Small intestine (tissue), 7 donors: Measurements from ENCODE around the gene FOXD1. TPM values are rescaled to one million over a fixed set of nuclear protein-coding genes. Genes with fewer than 3 reads are reported as not detected.

Experiments
- DNase-seq, 2 donors: peaks; one replicate each; pipeline versions ENCODE4 v3.0.0 to v3.0.0-alpha.2; 2013
- FAIRE-seq: peaks from 2 replicates; lab custom pipeline; 2012; peaks lifted over from hg19 to GRCh38; lab: Jason Lieb, UNC
- H3K27ac ChIP-seq, 3 donors: one replicate each; pipeline ENCODE4 v1.5.1; 2013; ENCODE audit warnings: low read length in 2 of 3, mild to moderate bottlenecking in 2 of 3, control low read depth in 1 of 3, inconsistent platforms in 1 of 3, low read depth in 1 of 3, moderate library complexity in 1 of 3
- H3K27me3 ChIP-seq, 3 donors: one replicate each; pipeline ENCODE4 v1.6.1; 2013; ENCODE audit warnings: low read length in 3 of 3, inconsistent platforms in 1 of 3; ENCODE audit not compliant: control insufficient read depth in 3 of 3, insufficient read depth in 3 of 3
- H3K36me3 ChIP-seq, 3 donors: one replicate each; pipeline ENCODE4 v1.6.1; 2013; ENCODE audit warnings: low read length in 3 of 3, inconsistent platforms in 1 of 3, low read depth in 1 of 3, mild to moderate bottlenecking in 1 of 3, moderate library complexity in 1 of 3; ENCODE audit not compliant: control insufficient read depth in 3 of 3, insufficient read depth in 2 of 3
- H3K4me1 ChIP-seq, 3 donors: one replicate each; pipeline ENCODE4 v1.6.1; 2013; ENCODE audit warnings: low read length in 2 of 3, inconsistent platforms in 1 of 3, low read depth in 1 of 3, mild to moderate bottlenecking in 1 of 3, moderate library complexity in 1 of 3; ENCODE audit not compliant: control insufficient read depth in 3 of 3, insufficient read depth in 2 of 3
- H3K4me3 ChIP-seq, 3 donors: one replicate each; pipeline ENCODE4 v1.5.1; 2013; ENCODE audit warnings: low read length in 3 of 3, control low read depth in 1 of 3, inconsistent platforms in 1 of 3, low read depth in 1 of 3, mild to moderate bottlenecking in 1 of 3, moderate library complexity in 1 of 3
- H3K9me3 ChIP-seq, 2 donors: one replicate each; pipeline ENCODE4 v1.6.1; 2013; ENCODE audit warnings: low read depth in 1 of 2, low read length in 1 of 2; ENCODE audit not compliant: control insufficient read depth in 2 of 2, insufficient read depth in 1 of 2
- WGBS, 3 donors: extraction: QIAGEN DNeasy Blood & Tissue Kit; methylation state at CpG; one replicate each; pipeline ENCODE4 v1.1.7; 2013; 5-methylcytosine and 5-hydroxymethylcytosine counted together
- polyA plus RNA-seq, 4 donors: library from polyadenylated mRNA; stranded (reverse) in 3 of 4; unstranded in 1 of 4; fragments of 200-250 nt in 3 of 4; fragments of 120-200 nt in 1 of 4; gene quantifications; one replicate each; pipeline versions ENCODE4 v1.2.1 to v1.2.3, GENCODE V29; 2013
- donor health status: healthy with polysubstance abuse.
- donor health status: control.
- donor health status: control.
- donor health status: Bipolar disorder and iron deficiency.
- donor health status: healthy.

Gene FOXD1
- polyA plus RNA-seq, 4 donors: 0.04 to 19.2 (median 0.27) TPM; not detected in 1

GRCh38 chr5:73454379-73455036, 5.9 kb upstream of the FOXD1 start:
- H3K27me3 ChIP-seq: peaks cover 0 to 44% (median 31%) of the 10 kb centered on the region in 3 donors
- H3K27ac ChIP-seq: no peak overlapping the region
- H3K4me3 ChIP-seq: no peak overlapping the region
- FAIRE-seq (no peak), DNase-seq (peak; percentile 73 to 80)
- H3K9me3 ChIP-seq: no peaks in the 10 kb centered on the region
- WGBS, 3 donors: 34 to 45% (median 41%) methylated on average over 6 of the region's 6 CpGs
- peaks cover 0 to 10% (median 0%) of the 10 kb centered on the region in 3 donors for H3K4me1 ChIP-seq
- H3K36me3 ChIP-seq: no peaks in the 10 kb centered on the region

DNA sequence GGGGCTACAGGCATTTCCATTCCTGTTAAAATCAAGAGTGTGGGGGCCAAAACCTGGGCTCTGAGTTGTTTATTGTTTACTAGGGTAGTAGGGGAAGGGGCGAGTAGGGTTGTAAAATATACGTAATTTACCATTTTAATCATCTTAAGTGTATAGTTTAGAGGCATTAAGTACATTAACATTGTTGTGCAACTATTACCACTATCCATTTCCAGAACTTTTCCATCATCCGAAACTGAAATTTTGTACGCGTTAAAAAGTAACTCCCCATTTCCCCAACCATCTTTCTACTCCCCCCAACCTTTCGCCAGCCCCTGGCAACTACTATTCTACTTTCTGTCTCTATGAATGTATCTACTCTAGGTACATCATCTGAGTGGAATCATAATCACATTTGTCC, 3.6 kb upstream of the FOXD1 start:
- Histone ChIP-seq H3K27me3 (peaks cover 6 to 61% (median 40%) of the 10 kb centered on the region in 3 donors), H3K4me3 (no peak overlapping the region), H3K9me3 (no peaks in the 10 kb centered on the region), H3K4me1 (peaks cover 0 to 16% (median 0%) of the 10 kb centered on the region in 3 donors), H3K27ac (no peak overlapping the region), H3K36me3 (no peaks in the 10 kb centered on the region)
- 55 to 64% (median 61%) methylated on average over 6 of the region's 6 CpGs for WGBS, 3 donors
- FAIRE-seq: no peak
- no peak for DNase-seq

DNA sequence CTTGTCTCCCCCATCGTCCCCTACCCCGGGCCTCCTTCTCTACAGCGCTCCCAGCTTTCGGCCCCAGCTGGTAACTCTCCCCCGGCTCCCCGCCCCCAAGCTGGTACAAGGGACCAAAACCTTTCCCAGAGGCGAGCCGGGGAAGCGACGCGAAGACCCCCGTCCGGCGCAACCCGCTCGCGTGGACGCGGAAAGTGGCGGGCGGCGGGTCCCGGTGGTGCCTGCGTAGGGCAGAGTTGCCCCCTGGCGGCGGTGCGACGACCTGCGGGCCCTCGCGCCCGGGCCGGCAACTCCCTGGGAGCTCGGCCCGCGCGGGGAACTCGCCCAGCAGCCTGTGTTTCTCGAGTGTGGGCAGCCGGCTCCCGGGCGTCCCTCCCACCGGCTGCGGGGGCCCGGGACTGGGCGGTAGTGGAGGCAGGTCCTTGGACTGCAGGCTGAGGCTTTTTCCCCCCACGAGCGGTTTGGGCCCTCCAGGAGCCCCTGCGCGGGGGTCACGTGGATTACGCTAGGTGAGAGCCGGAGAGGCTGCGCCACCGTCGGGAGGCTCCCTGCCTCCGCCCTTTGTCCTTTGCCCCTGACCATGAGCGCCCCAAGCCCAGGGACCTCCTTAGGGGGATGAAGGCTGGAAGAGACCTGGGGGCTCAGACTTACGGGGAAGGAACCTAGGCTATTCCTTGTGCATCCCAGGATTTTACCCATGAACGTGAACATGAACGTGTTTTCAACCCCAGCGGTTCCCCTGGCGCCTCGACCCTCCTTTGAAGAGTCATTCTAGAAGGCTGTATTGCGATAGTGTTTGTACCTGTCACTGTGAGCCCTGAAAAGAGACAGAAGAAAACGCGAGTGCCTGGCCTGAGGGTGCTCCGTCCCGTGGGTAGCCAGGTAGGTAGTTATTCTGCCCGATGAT, 2.9 kb upstream of the FOXD1 start:
- peaks cover 9 to 65% (median 42%) of the 10 kb centered on the region in 3 donors for H3K27me3 ChIP-seq
- no peaks in the 10 kb centered on the region for H3K9me3 ChIP-seq
- no peaks in the 10 kb centered on the region for H3K36me3 ChIP-seq
- WGBS, 3 donors: 3 to 4% (median 4%) methylated on average over 61 to 70 of the region's 70 CpGs
- peaks cover 0 to 19% (median 4%) of the 10 kb centered on the region in 3 donors for H3K4me1 ChIP-seq
- H3K4me3 ChIP-seq: no peak overlapping the region
- DNase-seq (peak; percentile 50 to 82), FAIRE-seq (no peak)
- H3K27ac ChIP-seq: no peak overlapping the region

DNA sequence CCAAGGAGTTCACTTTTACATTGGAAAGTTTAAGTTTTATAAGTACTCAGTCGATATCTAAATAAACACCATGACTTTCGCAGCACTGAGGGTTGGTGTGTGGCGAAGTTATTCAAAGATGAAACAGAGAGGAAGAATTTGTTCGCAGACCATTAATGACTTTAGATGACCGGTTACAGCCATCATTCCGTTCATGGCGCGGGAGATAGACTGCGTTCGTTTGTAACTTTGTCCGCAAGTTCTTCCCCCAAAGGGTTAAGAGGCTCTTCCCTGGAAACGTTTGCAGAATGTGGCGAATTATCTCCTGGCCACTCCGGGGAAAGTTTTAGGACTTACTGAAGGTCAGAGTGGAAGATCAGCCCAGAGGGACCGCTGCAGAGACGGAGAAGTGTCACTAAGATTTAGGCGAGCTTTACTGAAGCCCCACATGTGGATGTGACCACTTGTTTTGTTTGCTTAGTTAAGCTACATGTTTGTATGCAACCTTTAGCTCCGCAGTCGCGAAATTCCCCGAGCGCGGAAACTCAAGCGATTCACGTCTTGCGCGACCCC, 2.2 kb upstream of the FOXD1 start:
- DNase-seq: peak in 1 of 2 donors; percentile 53
- no peak overlapping the region for H3K27ac ChIP-seq

DNA sequence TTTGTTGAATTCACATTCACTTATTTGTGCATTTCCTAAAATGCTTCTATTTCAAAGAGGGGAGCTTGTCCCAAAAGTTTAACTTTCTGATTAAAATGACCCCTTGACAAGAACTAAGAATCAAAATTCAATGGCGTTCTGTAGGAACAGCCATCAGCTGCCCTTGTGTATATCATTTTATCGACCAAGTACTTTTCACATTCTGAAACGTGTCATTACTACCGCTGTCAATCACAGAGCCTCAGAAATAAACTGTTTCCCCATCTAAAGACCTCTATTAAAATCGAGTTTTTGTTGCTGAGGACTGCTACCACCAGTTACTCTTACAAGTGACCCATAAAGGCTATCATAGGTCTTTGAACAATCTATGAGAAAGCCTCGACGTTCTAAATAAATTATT, 1.6 kb upstream of the FOXD1 start:
- Histone ChIP-seq H3K4me1 (peaks cover 0 to 19% (median 4%) of the 10 kb centered on the region in 3 donors), H3K27ac (no peak overlapping the region), H3K9me3 (no peaks in the 10 kb centered on the region), H3K27me3 (peaks cover 9 to 67% (median 43%) of the 10 kb centered on the region in 3 donors), H3K4me3 (no peak overlapping the region), H3K36me3 (no peaks in the 10 kb centered on the region)
- no peak for FAIRE-seq
- no peak for DNase-seq
- 7 to 11% (median 10%) methylated on average over 7 of the region's 7 CpGs for WGBS, 3 donors

More for the DNA sequence above, 2.2 kb upstream of the FOXD1 start:
- no peak for FAIRE-seq
- no peak overlapping the region for H3K4me3 ChIP-seq
- H3K27me3 ChIP-seq: peaks cover 9 to 67% (median 43%) of the 10 kb centered on the region in 3 donors
- 3 to 12% (median 6%) methylated on average over 27 of the region's 27 CpGs for WGBS, 3 donors
- H3K4me1 ChIP-seq: peaks cover 0 to 19% (median 4%) of the 10 kb centered on the region in 3 donors
- H3K36me3 ChIP-seq: no peaks in the 10 kb centered on the region
- no peaks in the 10 kb centered on the region for H3K9me3 ChIP-seq

GRCh38 chr5:73447530-73448462, 781 bp downstream of the FOXD1 start:
- H3K27me3 ChIP-seq: peaks cover 18 to 77% (median 50%) of the 10 kb centered on the region in 3 donors
- FAIRE-seq: no peak
- H3K27ac ChIP-seq: no peak overlapping the region
- 1% methylated on average over 88 to 127 of the region's 127 CpGs for WGBS, 3 donors
- H3K4me3 ChIP-seq: peak overlapping the region; percentile 9 to 62 (median 19)
- DNase-seq: peak in 1 of 2 donors; percentile 70
- no peaks in the 10 kb centered on the region for H3K36me3 ChIP-seq
- H3K9me3 ChIP-seq: no peaks in the 10 kb centered on the region
- peaks cover 0 to 19% (median 4%) of the 10 kb centered on the region in 3 donors for H3K4me1 ChIP-seq

DNA sequence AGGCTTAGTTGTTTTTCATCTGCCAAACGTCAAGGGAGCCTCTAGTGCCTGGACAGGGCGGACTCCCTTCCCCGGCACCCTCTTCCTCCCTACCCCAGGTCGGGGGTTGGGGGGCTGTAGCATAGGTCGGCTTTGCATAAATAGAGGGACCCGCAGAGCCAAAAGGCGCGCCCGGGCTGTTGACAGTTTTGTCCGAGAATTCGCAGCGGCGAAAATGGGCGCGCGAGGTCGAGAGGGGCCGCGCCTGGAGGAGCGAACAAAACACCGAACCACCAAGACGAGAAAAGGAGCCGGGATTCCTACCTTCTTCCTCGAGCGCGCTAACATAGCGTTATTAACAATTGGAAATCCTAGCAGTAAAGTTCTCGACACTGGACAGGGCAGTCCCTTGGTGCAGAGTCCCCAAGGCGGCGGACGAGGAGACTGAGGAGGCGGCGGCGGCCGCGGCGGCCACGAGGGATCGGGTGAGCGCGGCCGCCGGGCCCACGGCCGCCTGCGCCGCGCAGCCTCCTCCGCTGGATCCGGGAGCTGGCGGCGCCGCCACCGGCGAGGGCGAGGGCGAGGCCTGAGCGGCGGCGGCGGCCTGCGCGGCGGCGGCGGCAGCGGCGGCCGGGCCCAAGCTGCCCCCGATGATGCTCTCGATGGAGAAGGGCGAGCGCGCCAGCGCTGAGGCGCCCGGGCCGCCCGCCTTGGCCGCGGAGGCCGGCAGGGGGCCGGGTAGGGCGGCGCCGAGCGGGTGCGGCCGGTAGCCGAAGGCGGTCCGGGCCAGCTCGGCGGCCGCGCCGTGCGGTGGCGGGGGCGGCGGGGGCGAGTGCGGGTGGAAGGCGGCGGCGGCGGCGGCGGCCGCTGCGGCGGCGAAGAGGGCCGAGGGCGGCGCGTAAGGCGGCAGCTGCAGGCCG, 1.7 kb downstream of the FOXD1 start:
- no peaks in the 10 kb centered on the region for H3K36me3 ChIP-seq
- WGBS, 3 donors: 1 to 3% (median 2%) methylated on average over 56 to 119 of the region's 119 CpGs
- H3K9me3 ChIP-seq: no peaks in the 10 kb centered on the region
- FAIRE-seq (no peak), DNase-seq (peak in 1 of 2 donors; percentile 48)
- no peak overlapping the region for H3K27ac ChIP-seq
- peaks cover 21 to 77% (median 54%) of the 10 kb centered on the region in 3 donors for H3K27me3 ChIP-seq
- H3K4me1 ChIP-seq: peaks cover 0 to 19% (median 4%) of the 10 kb centered on the region in 3 donors
- peak overlapping the region in 2 of 3 donors; percentile 1 to 62 for H3K4me3 ChIP-seq
